CD14-positive monocyte (primary cell): ENCODE results near the gene LRRC59. TPM values are rescaled to one million over a fixed set of nuclear protein-coding genes. Genes with fewer than 3 reads are reported as not detected.

Source experiments
- DNase-seq, 3 donors: peaks; one replicate each; pipeline ENCODE4 v3.0.0-alpha.2; 2011 to 2022
- H2AFZ ChIP-seq: 2 replicates; pipeline ENCODE4 v1.6.0; 2012; ENCODE audit warnings: mild to moderate bottlenecking, low read depth, low read length, inconsistent platforms; ENCODE audit not compliant: insufficient read depth, poor library complexity, severe bottlenecking
- H3K27ac ChIP-seq, 2 donors: 1 replicate in 1 of 2; 2 replicates in 1 of 2; pipeline ENCODE4 v1.5.1; 2012 to 2013; ENCODE audit warnings: low read length in 2 of 2, control low read depth in 1 of 2, inconsistent platforms in 1 of 2, low read depth in 1 of 2, mild to moderate bottlenecking in 1 of 2
- H3K27me3 ChIP-seq, 2 donors: one replicate each; pipeline versions ENCODE4 v1.6.0 to v1.6.1; 2011 to 2013; ENCODE audit warnings: low read length in 2 of 2; ENCODE audit not compliant: control insufficient read depth in 2 of 2, insufficient read depth in 2 of 2
- H3K36me3 ChIP-seq, 2 donors: replicated peaks in 1 of 2; 1 replicate in 1 of 2; 2 replicates in 1 of 2; pipeline versions ENCODE4 v1.5.1 to v1.6.1; 2012 to 2013; ENCODE audit warnings: low read length in 2 of 2, control low read depth in 1 of 2, inconsistent platforms in 1 of 2, mild to moderate bottlenecking in 1 of 2; ENCODE audit not compliant: insufficient read depth in 2 of 2, control insufficient read depth in 1 of 2
- H3K4me1 ChIP-seq, 2 donors: 1 replicate in 1 of 2; 2 replicates in 1 of 2; pipeline versions ENCODE4 v1.5.1 to v1.6.1; 2012 to 2013; ENCODE audit warnings: low read length in 2 of 2, control low read depth in 1 of 2, inconsistent platforms in 1 of 2, mild to moderate bottlenecking in 1 of 2, moderate library complexity in 1 of 2; ENCODE audit not compliant: insufficient read depth in 2 of 2, control insufficient read depth in 1 of 2
- H3K4me2 ChIP-seq: replicated peaks from 2 replicates; pipeline ENCODE3; 2012; ENCODE audit warnings: low read length, moderate library complexity, mild to moderate bottlenecking; ENCODE audit not compliant: poor library complexity, severe bottlenecking; ENCODE audit errors: extremely low read depth
- H3K4me3 ChIP-seq, 3 experiments: fragments of 200-600 bp in 1 of 3; sonication (generic) in 1 of 3; replicated peaks in 1 of 3; 1 replicate in 2 of 3; 2 replicates in 1 of 3; pipeline ENCODE4 v1.5.1; 2011 to 2013; ENCODE audit warnings: low read length in 3 of 3, mild to moderate bottlenecking in 3 of 3, control low read depth in 2 of 3, low read depth in 2 of 3, inconsistent platforms in 1 of 3, moderate library complexity in 1 of 3
- H3K79me2 ChIP-seq: 2 replicates; pipeline ENCODE4 v1.6.0; 2012; ENCODE audit warnings: mild to moderate bottlenecking, control low read depth, inconsistent platforms, low read length, moderate library complexity; ENCODE audit not compliant: insufficient read depth
- H3K9ac ChIP-seq: 2 replicates; pipeline ENCODE4 v1.6.0; 2017; ENCODE audit warnings: low read length, mild to moderate bottlenecking; ENCODE audit not compliant: insufficient read depth, poor library complexity, severe bottlenecking
- H3K9me3 ChIP-seq, 2 donors: replicated peaks in 1 of 2; 1 replicate in 1 of 2; 2 replicates in 1 of 2; pipeline versions ENCODE4 v1.5.1 to v1.6.1; 2012 to 2013; ENCODE audit warnings: low read length in 2 of 2, control low read depth in 1 of 2; ENCODE audit not compliant: control insufficient read depth in 1 of 2, insufficient read depth in 1 of 2
- H4K20me1 ChIP-seq: 2 replicates; pipeline ENCODE4 v1.6.0; 2012; ENCODE audit warnings: mild to moderate bottlenecking, low read length, control low read depth, moderate library complexity; ENCODE audit not compliant: insufficient read depth
- H3K27ac Mint-ChIP-seq, 7 donors: one replicate each; pipeline ENCODE4 v1.8.0; 2020; ENCODE audit warnings: mild to moderate bottlenecking in 7 of 7, mixed read lengths in 7 of 7, moderate library complexity in 6 of 7, inconsistent platforms in 2 of 7
- H3K27me3 Mint-ChIP-seq, 3 donors: one replicate each; pipeline ENCODE4 v1.8.0; 2021 to 2022; ENCODE audit warnings: low read depth in 3 of 3, mild to moderate bottlenecking in 3 of 3, mixed read lengths in 3 of 3, moderate library complexity in 3 of 3, inconsistent platforms in 1 of 3
- H3K36me3 Mint-ChIP-seq, 2 donors: one replicate each; pipeline ENCODE4 v1.8.0; 2020; ENCODE audit warnings: mixed read lengths in 2 of 2, inconsistent platforms in 1 of 2, mild to moderate bottlenecking in 1 of 2
- H3K4me1 Mint-ChIP-seq: one replicate; pipeline ENCODE4 v1.8.0; 2020; ENCODE audit warnings: mild to moderate bottlenecking, mixed read lengths
- H3K4me3 Mint-ChIP-seq, 2 donors: one replicate each; pipeline ENCODE4 v1.8.0; 2020; ENCODE audit warnings: mild to moderate bottlenecking in 2 of 2, mixed read lengths in 2 of 2, moderate library complexity in 1 of 2
- H3K9me3 Mint-ChIP-seq, 7 donors: one replicate each; pipeline ENCODE4 v1.8.0; 2020 to 2022; ENCODE audit warnings: mixed read lengths in 7 of 7, mild to moderate bottlenecking in 6 of 7, moderate library complexity in 6 of 7, inconsistent platforms in 2 of 7
- CTCF ChIP-seq: fragments of 200-600 bp; IDR thresholded peaks from one replicate; pipeline ENCODE4 v1.8.0; 2022; ENCODE audit warnings: antibody characterized with exemption, mild to moderate bottlenecking
- WGBS: methylation state at CpG from one replicate; pipeline ENCODE4 v1.1.5; 2013; ENCODE audit warnings: missing lambda C conversion rate; ENCODE audit not compliant: insufficient coverage; 5-methylcytosine and 5-hydroxymethylcytosine counted together
- intact Hi-C, 2 donors: fragments of 100-400 bp; cut with micrococcal nuclease; formaldehyde crosslinking; loops; one replicate each; pipeline versions ENCODE4 v1.15.0 to v1.15.1; 2023
- polyA plus RNA-seq, 3 donors: library from polyadenylated mRNA; depleted of rRNA in 1 of 3; unstranded in 2 of 3; stranded (reverse) in 1 of 3; fragments of 300-500 nt in 2 of 3; fragments of >200 nt in 1 of 3; fragmentation: Illumina TruSeq in 2 of 3; gene quantifications; 1 replicate in 2 of 3; 2 replicates in 1 of 3; pipeline ENCODE4 v1.2.3, GENCODE V29; 2012 to 2021

LRRC59 gene
- polyA plus RNA-seq, 3 donors: 36.6 to 48.9 (median 45.7) TPM

- H3K9me3 Mint-ChIP-seq: no peaks in the 10 kb centered on the region
- H3K36me3 Mint-ChIP-seq: peaks cover 64 to 70% of the 10 kb centered on the region in 2 donors
- H3K4me1 Mint-ChIP-seq: no peaks in the 10 kb centered on the region
- H3K79me2 ChIP-seq: no peaks in the 10 kb centered on the region
- no peak overlapping the region for H3K27ac ChIP-seq
- DNase-seq: no peak
- no peak overlapping the region for H3K4me3 ChIP-seq
- intact Hi-C loops: no loop called here
- no peak overlapping the region for H3K4me2 ChIP-seq
- peaks cover 9% of the 10 kb centered on the region for H4K20me1 ChIP-seq
- peaks cover 0 to 1% (median 0%) of the 10 kb centered on the region in 3 donors for H3K27me3 Mint-ChIP-seq
- WGBS: 90% methylated on average over 16 of the region's 20 CpGs
- H3K27me3 ChIP-seq: no peaks in the 10 kb centered on the region
- peaks cover 58 to 77% of the 10 kb centered on the region in 2 donors for H3K36me3 ChIP-seq
- no peaks in the 10 kb centered on the region for H3K9me3 ChIP-seq
- H3K9ac ChIP-seq: no peak overlapping the region
- H2AFZ ChIP-seq: no peak overlapping the region
- H3K27ac Mint-ChIP-seq: no peak overlapping the region
- TF ChIP-seq CTCF: no peak
- no peak overlapping the region for H3K4me3 Mint-ChIP-seq
- no peaks in the 10 kb centered on the region for H3K4me1 ChIP-seq
Observed at GRCh38 chr17:50355701-50356341, 41.5 kb downstream of the LRRC59 start.

- Histone ChIP-seq H3K4me1 (no peaks in the 10 kb centered on the region), H3K4me3 (no peak overlapping the region), H3K27me3 (no peaks in the 10 kb centered on the region), H3K79me2 (no peaks in the 10 kb centered on the region), H3K9me3 (no peaks in the 10 kb centered on the region), H3K9ac (no peak overlapping the region), H3K36me3 (peaks cover 55 to 73% of the 10 kb centered on the region in 2 donors), H4K20me1 (peaks cover 13% of the 10 kb centered on the region), H2AFZ (no peak overlapping the region), H3K4me2 (no peak overlapping the region), H3K27ac (no peak overlapping the region)
- no peak overlapping the region for H3K4me3 Mint-ChIP-seq
- no peaks in the 10 kb centered on the region for H3K9me3 Mint-ChIP-seq
- 80% methylated on average over 1 of the region's 4 CpGs for WGBS
- no peak for DNase-seq
- H3K36me3 Mint-ChIP-seq: peaks cover 63 to 67% of the 10 kb centered on the region in 2 donors
- intact Hi-C loops: no loop called here
- H3K4me1 Mint-ChIP-seq: no peaks in the 10 kb centered on the region
- TF ChIP-seq CTCF: no peak
- H3K27me3 Mint-ChIP-seq: peaks cover 0 to 1% (median 0%) of the 10 kb centered on the region in 3 donors
- no peak overlapping the region for H3K27ac Mint-ChIP-seq
Observed at GRCh38 chr17:50355336-50355700, 42.0 kb downstream of the LRRC59 start.
